LoVo (cell line): ENCODE measurements around the gene ICE1.
"Not testable (repeated sequence)": the region's sequence is repeated elsewhere in the genome, so short reads cannot be mapped to it uniquely, and the experiment has no call there.

Source experiments
- DNase-seq: peaks from one replicate; pipeline ENCODE4 v3.0.0-alpha.2; 2016; ENCODE audit warnings: low spot score

The ICE1 gene

DNA sequence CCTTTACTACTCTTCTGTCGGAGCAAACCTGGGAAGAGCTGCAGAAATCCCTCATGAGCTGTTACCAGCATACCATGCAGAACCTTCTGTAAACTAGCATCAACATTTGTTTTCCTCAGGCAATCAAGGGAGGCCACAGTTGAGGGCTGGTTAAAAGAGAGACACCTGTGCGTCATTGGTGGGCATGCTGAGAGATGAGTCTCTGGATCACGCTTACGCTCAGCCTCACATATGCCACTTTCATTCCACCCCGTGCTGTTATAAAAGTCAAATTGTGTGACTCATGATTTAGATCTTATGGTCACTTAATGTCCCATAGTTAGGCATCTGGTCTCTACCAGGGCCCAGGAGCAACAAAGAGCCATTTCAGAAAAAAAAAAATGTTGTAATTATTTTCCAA is 18.1 kb upstream of the ICE1 start:
- DNase-seq = no peak

GRCh38 chr5:5405441-5405840 is 17.0 kb upstream of the ICE1 start:
- no peak for DNase-seq

DNA sequence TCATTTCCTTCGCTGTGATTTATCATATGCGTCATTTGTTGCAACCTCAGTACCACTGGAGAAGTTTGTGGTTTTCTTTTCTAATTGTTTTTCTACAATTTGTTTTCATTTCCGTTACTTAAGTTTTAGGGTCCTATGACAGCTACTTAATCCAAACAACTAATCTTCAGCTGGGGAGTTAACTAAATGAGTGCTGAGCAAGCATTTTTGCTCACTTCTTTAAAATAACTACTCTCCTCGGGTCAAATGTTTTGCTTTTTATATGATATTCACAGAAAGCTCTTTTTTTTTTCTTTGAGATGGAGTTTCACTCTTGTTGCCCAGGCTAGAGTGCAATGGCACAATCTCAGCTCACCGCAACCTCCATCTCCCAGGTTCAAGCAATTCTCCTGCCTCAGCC is 14.6 kb upstream of the ICE1 start:
- no peak for DNase-seq

DNA sequence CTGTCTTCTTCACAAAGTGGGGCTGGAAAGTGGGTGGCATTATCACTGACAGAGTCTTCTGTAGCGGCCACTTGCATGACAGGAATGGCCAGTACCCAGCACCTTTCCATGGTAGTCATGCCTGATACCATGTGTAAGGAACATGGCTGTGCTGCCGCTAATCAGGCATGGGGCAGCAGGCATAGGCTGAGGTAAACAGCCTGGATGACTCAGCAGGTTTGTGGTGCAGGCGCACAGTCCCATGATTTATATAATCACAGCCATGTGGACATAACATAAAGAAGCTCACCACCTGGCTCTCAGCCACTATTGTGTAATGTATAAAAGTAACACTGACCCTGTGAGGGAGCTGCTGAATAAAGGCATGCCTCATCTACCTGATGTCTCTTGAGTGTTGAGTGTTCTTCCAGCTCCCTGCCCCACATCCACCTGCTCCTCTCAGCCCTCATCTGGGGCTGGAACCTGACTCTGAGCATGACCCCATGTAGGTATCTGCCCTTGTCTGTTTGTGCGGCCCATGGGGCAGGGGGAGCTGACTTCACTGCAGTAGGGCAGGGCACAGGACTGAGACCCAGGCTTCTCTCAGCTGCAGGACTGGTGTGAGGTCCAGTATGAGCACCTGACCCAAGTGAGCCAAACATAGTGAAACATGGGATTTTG is 13.2 kb upstream of the ICE1 start:
- no peak for DNase-seq

GRCh38 chr5:5413856-5414255 is 8.6 kb upstream of the ICE1 start:
- DNase-seq = not testable (repeated sequence)

- no peak for DNase-seq
Measured at GRCh38 chr5:5414999-5415398, 7.5 kb upstream of the ICE1 start.

DNA sequence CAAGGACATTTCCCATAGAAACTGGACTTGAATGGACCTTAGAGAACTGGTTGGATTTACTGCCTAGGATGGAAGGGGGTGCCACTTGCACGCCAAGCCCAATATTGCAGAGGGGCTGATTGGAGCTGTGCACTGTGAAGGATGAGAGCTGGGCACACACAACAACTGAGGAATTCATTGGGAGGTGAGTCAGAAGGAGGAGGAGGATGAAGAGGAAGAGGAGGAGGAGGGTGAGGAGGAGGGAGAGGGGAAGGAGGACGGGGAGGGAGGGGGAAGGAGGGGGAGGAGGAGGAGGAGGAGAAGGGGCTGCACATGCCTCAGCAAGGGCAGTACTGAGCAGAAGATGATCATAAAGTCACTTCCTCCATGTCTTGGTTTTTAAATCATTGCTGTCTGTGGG is 5.7 kb upstream of the ICE1 start:
- no peak for DNase-seq

GRCh38 chr5:5418006-5418405 is 4.5 kb upstream of the ICE1 start:
- no peak for DNase-seq

GRCh38 chr5:5418764-5419163 is 3.7 kb upstream of the ICE1 start:
- no peak for DNase-seq

DNA sequence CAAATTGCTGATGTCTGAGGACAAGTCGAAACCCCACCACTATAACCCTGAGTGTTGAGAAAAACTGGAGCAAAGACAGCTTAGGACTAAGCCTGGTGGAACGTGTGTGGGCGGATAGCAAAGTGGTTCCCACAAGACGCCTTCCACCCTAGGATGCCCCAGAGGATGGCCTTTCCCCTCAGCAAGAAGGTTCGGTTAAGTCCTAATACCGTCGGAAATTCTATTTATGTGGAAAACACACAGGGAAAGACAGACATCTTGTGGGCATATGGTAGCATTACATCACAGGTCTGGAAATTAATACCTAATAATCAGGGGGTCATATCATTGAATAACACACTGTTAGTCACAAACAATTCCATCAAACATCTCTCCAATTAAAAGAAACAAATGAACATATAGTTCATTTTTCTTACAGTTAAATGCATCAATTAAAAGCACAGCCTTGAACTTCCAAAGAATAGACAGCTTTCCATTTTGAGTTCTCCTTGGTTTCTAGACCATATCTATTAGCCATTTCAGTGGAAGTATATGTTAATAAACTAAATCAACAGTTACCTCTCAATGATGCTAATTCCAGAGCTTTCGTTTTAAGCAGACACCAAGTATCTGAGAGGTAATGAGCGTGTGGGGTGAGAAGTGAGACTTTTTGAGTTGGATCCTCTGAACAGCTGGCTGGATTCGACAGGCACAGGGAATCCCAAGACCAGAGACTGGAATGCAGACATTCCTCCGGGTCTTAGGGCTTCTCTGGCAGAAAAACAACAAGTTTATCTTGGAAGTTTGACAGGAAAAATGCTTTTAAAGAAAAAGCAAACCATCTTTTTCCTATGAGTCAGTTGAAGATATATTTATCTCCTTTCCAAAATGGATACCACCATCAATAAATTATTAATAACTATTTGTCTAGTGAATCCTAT is 2.9 kb upstream of the ICE1 start:
- DNase-seq = peak; percentile 50

GRCh38 chr5:5420251-5420650 is 2.2 kb upstream of the ICE1 start:
- DNase-seq = no peak

- DNase-seq = no peak
Measured at GRCh38 chr5:5421149-5421960, 1.1 kb upstream of the ICE1 start.

DNA sequence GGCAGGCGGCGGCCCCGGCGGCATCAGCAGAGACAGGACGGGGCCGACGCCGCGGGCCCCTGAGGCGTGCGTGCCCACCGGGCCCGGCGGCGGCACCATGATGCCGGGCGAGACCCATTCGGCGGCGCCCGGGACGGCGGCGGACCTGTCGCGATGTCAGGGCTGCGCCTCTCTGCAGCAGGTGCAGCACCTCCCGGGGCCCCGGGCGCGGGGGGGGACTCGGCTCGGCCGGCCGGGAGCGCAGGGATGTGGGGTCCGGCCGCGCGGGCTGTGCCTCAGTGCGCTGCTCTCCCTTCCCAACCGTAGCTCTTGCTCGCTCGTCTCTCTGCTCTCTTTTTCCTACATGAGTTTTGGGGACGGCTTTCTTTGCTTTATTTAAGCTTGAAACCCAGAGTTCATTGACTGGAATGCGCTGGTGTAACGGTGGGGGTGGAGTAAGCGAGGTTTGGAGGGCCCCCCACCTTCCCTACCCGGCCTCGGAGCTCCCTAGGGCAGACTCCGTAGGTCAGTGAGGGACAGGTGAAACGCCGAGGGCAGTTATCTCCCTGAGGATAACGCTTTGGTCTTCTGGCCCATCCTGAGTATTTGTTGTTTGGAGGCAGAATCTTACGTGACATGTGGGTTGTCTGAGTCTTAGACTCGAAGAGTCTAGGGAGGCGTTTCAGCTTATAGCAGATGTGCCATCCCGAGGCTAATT is 490 bp downstream of the ICE1 start:
- no peak for DNase-seq

DNA sequence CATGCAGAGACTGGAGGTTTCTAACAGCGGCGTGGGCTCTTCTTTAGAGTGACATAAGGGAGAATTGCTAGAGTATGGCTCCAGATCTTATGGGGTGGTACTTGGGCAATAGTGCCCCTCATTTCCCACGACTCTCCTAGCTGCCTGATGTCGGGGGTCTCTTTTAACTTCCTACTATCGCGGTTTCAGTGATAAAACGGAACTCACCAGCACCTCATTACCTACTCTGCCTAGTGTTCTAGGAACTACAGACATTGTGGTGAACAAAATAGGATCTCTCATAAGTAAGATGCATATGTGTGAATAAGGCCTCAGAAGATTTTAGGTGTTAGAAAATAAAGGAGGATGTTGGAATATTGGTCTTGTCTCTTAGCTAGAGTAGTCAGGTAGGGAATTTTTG is 1.1 kb downstream of the ICE1 start:
- no peak for DNase-seq

DNA sequence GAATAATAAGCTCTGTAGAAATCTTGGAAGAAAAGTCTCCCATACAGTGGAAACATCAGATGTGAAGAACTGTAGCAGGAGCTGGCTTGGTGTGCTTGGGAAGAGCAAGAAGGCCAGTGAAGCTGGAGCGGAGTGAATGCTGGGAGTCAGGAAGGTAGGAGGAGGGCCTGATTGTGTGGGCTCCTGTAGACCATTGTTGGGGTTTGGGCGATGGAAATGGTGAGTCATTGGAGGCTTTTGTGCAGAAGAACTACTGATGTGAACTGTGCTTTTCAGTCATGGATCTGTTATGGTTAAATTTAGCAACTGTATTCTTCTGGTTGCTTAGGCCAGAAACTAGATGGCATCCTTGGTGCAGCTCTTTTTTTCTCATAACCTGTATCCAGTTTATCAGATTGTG is 2.3 kb downstream of the ICE1 start:
- DNase-seq = no peak

DNA sequence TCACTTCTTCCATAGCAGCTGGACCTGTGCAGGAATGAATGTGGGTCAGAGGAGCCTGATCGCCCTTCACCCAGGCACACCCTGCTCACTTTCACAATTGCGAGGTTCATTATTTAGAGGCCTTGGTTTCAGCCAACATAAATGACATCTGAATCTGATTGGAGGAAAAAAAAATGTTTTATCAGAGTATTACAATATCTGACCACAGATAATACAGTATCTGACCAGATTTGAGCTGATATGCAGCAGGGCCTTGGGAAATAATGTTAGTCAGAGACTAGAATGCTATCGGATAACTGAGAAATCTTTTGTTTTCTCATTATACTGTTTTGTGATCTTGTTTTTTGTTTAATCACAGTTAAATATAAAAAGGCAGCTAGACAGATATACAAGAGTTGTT is 7.7 kb downstream of the ICE1 start:
- DNase-seq = no peak

GRCh38 chr5:5432020-5432707 is 9.7 kb downstream of the ICE1 start:
- no peak for DNase-seq

GRCh38 chr5:5436203-5436760 is 13.8 kb downstream of the ICE1 start:
- DNase-seq = no peak

DNA sequence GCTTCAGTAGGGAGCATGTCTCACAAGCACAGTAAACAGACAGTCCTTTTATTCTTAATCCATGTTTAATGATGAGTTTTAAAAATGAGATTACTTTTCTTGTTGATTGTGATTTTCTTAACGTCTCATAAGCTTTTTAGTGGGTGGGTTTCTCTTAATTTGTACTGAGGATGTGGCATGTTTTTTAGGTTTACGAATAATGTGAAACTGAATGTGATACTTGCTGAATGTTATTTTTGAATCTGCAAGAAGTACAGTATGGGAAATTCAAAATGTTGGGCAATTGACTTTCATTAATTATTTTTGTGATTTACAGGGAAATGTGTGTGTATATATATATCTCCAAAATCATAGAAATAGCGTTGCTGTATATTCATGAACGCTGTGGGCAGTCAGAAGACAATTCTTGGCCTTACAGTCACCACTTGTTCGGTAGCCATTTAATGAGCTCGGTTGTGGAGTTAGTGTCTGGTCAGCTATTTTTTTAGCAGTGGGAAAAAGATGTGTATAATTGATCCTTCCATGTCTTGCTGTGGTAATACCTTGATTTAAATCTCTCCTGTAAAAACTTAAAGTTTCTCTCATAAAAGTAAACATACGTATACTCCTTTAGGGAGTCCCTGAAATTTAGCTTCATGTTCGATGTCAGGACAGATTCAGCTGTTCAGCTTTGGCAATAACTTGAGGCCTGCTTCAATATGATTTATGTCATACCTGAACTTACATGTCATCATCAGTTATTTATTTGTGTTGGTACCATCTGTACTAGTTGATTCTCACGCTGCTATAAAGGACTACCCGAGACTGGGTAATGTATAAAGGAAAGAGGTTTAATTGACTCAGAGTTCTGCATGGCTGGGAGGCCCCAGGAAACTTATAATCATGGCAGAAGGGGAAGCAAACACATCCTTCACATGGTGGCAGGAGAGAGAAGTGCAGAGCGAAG is 15.0 kb downstream of the ICE1 start:
- DNase-seq = no peak

GRCh38 chr5:5451863-5452262 is 29.4 kb downstream of the ICE1 start:
- no peak for DNase-seq
